CD4-positive, alpha-beta T cell treated with Interleukin-21 for 1 hour (primary cell): ENCODE measurements around the gene LILRB3.
"Not testable (repeated sequence)": the region's sequence is repeated elsewhere in the genome, so short reads cannot be mapped to it uniquely, and the experiment has no call there.

Experiments used
- DNase-seq: peaks from one replicate; pipeline ENCODE4 v3.0.0-alpha.2; 2020

The LILRB3 gene

GRCh38 chr19:54222474-54223276 lies at the start of gene LILRB3:
Gene LILRB3, minus strand, starts transcription at chr19:54223007. Its CDS starts 31 bp downstream, at chr19:54222976.
- not testable (repeated sequence) for DNase-seq

GRCh38 chr19:54272181-54272580 lies 49.4 kb upstream of the LILRB3 start:
- DNase-seq = not testable (repeated sequence)

- DNase-seq = not testable (repeated sequence)
Measured at GRCh38 chr19:54271587-54271986, 48.8 kb upstream of the LILRB3 start.

GRCh38 chr19:54271106-54271505 lies 48.3 kb upstream of the LILRB3 start:
- DNase-seq = no peak

- no peak for DNase-seq
Measured at GRCh38 chr19:54268936-54269335, 46.1 kb upstream of the LILRB3 start.

GRCh38 chr19:54266133-54266532 lies 43.3 kb upstream of the LILRB3 start:
- peak; percentile 57 for DNase-seq

- DNase-seq = no peak
Measured at GRCh38 chr19:54262470-54262869, 39.7 kb upstream of the LILRB3 start.

GRCh38 chr19:54262066-54262465 lies 39.3 kb upstream of the LILRB3 start:
- DNase-seq = no peak

- DNase-seq = no peak
Measured at GRCh38 chr19:54257116-54257480, 34.3 kb upstream of the LILRB3 start, which contains the start of gene LILRB5. Gene LILRB5, minus strand, starts transcription at chr19:54257273. Its CDS starts 80 bp downstream, at chr19:54257193.

GRCh38 chr19:54256250-54257115 lies 33.7 kb upstream of the LILRB3 start:
- DNase-seq = no peak

GRCh38 chr19:54255105-54255775 lies 32.4 kb upstream of the LILRB3 start:
- no peak for DNase-seq

GRCh38 chr19:54254195-54254906 lies 31.5 kb upstream of the LILRB3 start:
- DNase-seq = no peak

- no peak for DNase-seq
Measured at GRCh38 chr19:54253331-54254194, 30.8 kb upstream of the LILRB3 start.

- DNase-seq = no peak
Measured at GRCh38 chr19:54252845-54253244, 30.0 kb upstream of the LILRB3 start.

GRCh38 chr19:54252243-54252642 lies 29.4 kb upstream of the LILRB3 start:
- no peak for DNase-seq

GRCh38 chr19:54248016-54248601 lies 25.3 kb upstream of the LILRB3 start:
- DNase-seq = peak; percentile 37

GRCh38 chr19:54247106-54247930 lies 24.5 kb upstream of the LILRB3 start:
- no peak for DNase-seq

GRCh38 chr19:54245936-54246335 lies 23.1 kb upstream of the LILRB3 start:
- no peak for DNase-seq

GRCh38 chr19:54243809-54244208 lies 21.0 kb upstream of the LILRB3 start:
- DNase-seq = not testable (repeated sequence)

- DNase-seq = peak; percentile 7
Measured at GRCh38 chr19:54242646-54243045, 19.8 kb upstream of the LILRB3 start, which contains the start of gene LILRA6. Gene LILRA6, minus strand, starts transcription at chr19:54242790.
